GM21447 (cell line): ENCODE results near the gene FAM131C.

ENCODE experiments used
- ATAC-seq: cut with Tn5 transposase; IDR thresholded peaks from one replicate; pipeline ENCODE4 v1.9.1; 2021; ENCODE audit not compliant: unreplicated experiment

FAM131C gene, protein sequence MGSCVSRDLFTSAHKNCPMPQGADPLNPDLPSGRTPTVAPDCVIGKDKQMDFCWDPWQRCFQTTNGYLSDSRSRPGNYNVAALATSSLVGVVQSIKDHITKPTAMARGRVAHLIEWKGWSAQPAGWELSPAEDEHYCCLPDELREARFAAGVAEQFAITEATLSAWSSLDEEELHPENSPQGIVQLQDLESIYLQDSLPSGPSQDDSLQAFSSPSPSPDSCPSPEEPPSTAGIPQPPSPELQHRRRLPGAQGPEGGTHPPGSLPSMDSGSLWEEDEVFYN

DNA sequence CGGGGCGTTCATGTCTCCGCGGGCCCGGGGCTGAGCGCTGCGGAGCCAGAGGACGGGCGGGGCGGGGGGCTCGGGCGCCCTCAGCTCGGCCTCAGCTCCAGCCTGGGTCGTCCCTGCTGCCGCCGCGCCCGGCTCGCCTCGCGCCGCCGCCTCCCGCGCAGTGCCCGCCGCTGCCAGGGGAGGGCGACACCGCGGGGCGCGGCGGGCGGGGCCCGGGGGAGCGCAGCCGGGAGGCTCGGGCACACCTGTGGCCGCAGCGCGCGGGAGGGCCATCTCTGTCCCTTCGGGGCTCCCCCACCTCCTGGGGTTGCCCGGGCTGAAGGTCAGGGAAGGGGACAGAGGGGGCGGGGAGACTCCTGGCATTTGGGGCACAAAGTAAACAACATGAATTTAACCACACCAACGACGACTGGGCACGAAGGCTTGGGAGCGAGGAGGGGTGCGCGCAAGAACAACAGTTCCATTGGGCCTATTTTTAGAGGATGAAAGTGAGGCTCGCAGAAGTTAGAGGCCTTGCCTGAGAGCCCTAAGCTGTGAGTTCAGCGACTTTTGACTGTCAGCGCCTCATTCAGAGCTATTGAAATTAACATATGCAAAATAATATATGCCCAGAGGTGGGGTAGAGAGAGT is at the start of gene FAM131C:
FAM131C (minus strand) TSS at position 162 of the 630 bp plus-strand sequence. CDS start 209 bp downstream, outside the sequence.
- ATAC-seq = no peak

- no peak for ATAC-seq
Measured at GRCh38 chr1:16122916-16123315, 49.5 kb upstream of the FAM131C start.

DNA sequence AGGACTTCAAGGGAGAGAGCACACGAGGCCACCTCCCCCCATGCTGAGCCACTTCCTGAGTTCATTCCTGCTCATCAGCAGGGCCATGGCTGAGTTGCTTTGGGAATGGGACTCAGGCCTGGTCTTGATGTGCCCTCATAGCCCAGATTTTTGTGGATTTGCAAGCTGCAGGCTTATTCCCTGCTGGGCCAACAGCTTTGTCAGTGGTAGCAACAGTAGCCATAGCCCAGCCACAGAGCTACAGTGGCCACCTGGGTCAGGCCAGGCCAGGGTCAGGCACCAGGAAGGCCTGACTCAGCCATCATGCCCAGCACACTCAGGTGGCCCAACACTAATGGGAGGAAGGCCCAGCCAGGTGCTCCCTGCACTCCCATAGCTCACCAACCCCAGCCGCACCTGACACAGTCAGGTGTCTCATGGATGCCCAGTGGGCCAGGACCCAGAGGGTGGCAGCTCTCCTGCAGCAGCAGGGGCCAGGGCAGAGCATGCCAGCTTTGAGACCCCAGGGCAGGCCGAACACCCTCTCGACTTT is 49.0 kb upstream of the FAM131C start:
- ATAC-seq = no peak

DNA sequence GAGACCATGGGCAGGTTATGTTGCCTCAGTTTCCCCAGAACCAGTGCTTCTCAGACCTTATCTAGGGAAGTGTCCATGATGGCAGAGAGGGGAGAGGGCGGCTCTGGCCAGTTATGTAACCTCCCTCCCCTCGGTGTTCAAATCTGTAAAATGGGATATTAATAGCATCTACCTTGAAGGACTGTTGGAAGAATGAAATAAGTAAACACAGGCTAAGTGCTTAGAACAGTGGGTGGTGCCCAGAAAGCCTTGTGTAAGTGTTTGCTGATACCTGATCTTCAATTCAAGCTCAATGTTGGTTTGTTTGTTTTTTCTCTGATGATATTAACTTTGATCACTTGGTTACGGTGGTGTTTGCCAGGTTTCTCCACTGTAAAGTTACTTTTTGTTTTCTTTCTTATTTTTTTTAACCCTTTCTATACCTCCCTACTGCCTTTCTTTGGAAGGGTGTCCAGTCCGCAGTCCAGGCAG is 47.5 kb upstream of the FAM131C start:
- ATAC-seq = no peak

DNA sequence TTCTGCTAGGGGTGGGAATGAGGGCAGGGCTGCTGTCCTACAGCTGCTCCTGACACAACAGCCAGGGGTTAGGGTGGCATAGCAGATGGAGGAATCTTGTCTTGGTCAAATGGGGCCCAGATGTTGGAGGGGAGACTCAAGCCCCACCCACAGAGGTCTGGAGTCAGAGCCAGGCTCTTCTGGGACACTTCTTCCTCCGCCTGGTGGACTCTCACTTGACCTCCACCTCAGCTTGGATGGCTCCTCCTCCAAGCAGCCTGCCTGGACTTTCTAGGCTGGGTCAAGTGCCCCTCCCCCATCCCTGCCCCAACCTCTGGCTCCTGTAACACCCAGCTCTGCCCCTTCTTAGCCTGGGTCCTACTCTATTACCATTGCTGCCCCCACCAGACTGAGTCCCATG is 47.0 kb upstream of the FAM131C start:
- ATAC-seq = no peak

GRCh38 chr1:16119926-16120325 is 46.5 kb upstream of the FAM131C start:
- no peak for ATAC-seq

DNA sequence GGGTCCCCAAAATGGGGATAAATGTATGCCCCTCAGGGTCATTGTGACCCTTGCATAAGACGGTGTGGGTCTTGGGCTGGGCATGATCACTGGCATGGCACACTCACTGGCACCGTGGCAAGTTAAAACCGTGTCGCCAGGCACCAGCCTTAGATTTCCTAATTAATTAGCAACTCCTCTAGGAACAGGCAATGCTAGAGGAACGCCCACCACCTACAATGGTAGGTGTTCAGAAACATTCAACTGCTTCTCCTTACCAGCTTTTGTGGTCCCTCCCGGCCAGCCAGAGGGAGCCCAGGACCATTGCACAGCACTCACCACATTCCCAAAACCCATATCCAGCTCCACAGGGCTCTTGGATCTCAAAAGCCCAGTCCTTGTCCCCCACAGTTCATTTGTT is 46.1 kb upstream of the FAM131C start:
- ATAC-seq = no peak

GRCh38 chr1:16118706-16119105 is 45.3 kb upstream of the FAM131C start:
- ATAC-seq = no peak

- no peak for ATAC-seq
Measured at GRCh38 chr1:16117936-16118335, 44.5 kb upstream of the FAM131C start.

DNA sequence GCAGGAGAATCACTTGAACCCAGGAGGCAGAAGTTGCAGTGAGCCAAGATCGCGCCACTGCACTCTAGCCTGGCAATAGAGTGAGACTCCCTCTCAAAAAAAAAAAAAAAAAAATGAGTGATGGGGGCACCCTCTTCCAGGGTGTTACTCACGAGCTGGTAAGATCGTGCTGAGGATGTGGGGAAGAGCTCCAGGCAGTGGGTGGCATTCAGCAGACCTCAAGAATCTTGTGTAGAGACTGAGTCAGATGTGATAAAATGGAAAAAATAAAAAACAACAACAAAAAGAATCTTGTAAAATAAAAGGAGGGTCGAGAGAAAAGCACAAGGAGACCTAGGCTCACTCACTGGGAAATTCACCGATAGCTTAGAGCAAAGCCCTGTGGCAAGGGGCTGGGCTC is 43.9 kb upstream of the FAM131C start:
- no peak for ATAC-seq

DNA sequence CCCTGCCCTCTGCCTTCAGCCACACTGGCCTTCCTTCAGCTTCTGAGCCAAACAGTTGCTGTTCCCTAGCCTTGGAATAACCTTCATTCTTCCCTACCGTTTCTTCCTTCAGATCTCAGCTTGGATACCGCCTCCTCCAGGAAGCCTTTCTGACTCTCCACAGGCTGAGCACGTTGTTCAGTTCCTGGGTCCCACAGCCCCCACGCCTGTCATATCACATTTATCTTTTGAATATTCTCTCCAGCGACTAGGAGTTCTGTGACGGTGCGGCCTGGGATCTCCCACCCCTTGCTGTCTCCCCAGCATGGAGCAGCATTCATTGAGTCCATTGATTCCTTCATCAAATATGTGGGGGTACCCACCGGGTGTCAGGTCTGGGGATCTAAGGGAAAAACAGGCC is 43.2 kb upstream of the FAM131C start:
- ATAC-seq = no peak

DNA sequence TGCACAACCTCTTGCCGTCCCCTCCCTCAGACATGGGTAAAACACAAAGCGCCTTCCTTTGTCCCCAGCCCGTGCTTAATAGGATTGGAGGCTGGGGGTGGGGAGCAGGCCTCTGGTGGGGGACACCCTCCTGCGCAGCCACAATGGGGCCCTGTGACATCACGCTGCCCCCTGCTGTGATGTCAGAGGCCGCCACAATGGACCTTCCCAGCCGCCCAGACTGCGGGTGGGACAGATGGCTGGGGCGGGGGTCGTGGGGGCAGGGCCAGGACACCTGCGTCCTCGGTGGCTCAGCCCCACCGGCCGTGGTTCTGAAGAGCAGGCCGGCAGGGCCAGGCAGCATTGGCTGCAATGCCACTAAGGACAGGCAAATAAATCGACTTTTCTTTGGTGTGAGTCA is 42.6 kb upstream of the FAM131C start:
- ATAC-seq = no peak

- ATAC-seq = no peak
Measured at GRCh38 chr1:16115468-16115983, 42.1 kb upstream of the FAM131C start.

- ATAC-seq = no peak
Measured at GRCh38 chr1:16114527-16115467, 41.3 kb upstream of the FAM131C start.

- no peak for ATAC-seq
Measured at GRCh38 chr1:16112596-16113555, 39.4 kb upstream of the FAM131C start.

DNA sequence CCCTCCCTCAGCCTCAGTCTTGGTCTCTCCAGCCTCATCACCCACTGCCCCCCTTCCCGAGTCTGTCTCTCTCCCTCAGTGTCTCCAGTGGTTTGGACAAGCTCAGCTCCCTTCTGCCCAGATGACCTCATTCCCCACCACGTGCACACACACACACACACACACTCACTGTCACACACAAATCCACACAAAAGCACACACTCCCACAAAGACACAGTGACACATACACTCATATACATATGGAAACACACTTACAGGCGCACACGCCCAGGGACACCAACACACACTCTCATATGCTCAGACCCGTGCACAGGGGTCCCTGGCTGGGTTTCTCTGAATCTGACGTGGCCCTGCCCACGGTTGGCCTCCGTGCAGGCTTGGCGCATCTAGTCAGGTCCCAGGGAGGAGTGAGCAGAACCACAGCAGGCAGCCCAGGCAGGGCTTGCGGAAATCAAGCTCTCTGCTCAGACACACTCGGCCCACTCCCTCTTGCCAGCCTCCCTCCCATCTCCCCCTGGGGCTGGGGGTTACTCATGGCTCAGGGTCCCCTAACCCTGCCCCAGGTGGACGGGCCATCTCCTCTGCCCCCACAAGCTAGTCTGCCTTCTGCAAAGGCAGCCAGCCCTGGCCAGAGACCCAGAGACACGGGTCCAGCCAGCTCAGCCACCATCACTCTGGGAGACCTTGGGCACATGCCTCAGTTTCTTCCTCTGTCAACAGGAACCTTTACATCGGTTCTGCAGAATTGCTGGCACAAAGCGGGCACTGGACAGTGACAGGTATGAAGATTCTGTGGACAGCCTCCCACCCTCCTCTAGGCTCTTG is 38.5 kb upstream of the FAM131C start:
- no peak for ATAC-seq

DNA sequence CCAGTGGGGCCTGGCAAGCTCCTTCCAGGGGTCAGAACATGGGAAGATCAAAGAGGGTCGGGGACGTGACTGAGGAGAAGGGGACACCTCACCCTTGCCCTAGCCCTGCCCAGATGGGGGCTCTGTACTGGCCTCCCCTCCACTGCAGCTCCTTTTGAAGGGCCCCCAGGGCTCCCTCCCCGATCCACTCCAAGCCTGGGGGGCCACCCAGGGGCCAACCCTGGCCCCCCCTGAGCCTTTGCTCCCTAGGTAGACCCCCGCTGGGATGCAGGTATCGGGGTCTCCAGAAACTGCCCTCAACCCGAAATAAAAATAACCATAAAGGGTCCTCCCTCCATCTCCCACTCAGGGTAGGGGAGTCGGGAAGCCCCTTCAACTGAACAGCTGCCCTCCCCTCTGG is 37.4 kb upstream of the FAM131C start:
- no peak for ATAC-seq

DNA sequence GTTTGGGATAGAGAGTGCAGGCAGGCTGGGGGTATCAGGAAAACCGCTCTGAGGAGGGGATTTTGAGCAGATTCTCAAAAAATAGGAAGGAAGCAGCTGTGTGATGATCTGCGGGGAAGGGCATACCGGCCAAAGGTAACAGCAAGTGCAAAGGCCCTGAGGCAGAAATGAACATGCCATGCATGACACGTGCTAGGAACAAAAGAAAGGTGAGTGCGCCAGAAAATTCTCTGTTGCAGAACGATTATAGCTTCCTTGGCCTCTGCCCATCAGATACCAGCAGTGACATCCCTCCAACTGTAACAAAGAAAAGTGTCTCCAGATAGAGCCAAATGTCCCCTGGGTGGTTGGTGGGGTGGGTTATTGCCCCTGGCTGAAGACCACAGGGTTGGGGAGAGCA is 37.0 kb upstream of the FAM131C start:
- no peak for ATAC-seq

DNA sequence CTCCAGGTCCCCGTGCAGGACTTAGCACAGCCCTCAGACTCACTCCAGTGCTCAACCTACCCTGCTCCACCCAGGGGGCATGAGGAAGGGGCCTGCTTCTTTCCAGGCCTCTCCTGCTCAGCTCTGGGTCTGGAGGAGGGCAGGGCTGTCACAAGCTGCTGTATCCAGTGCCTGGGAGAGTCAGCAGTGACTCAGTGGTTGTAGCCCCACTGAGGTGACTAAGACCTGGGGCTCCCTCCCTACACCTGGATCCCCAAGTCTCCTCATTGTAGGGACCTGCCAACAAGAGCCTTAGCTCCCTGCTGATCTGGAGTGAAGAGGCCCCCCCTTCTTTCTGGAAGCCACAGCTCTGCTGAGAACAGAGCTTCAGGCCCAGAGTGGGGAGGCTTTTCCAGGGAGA is 36.1 kb upstream of the FAM131C start:
- ATAC-seq = no peak
